Left lung (tissue), 10 donors: ENCODE measurements around the gene PCNX1. TPM values are rescaled to one million over a fixed set of nuclear protein-coding genes. Genes with fewer than 3 reads are reported as not detected.
"Not testable (repeated sequence)": the region's sequence is repeated elsewhere in the genome, so short reads cannot be mapped to it uniquely, and the experiment has no call there.

Experiments used
- ATAC-seq: fragments of 200-7000 bp; cut with Tn5 transposase; one replicate; pipeline ENCODE4 v1.9.1; 2020; ENCODE audit warnings: moderate library complexity
- DNase-seq, 4 donors: peaks; one replicate each; pipeline ENCODE4 v3.0.0-alpha.2; 2013 to 2020
- H3K27ac ChIP-seq, 2 donors: fragments of 200-600 bp; sonication (generic) in 1 of 2; one replicate each; pipeline versions ENCODE4 v1.5.0 to v1.8.0; 2020 to 2021
- H3K27me3 ChIP-seq, 2 donors: fragments of 200-600 bp; sonication (generic) in 1 of 2; one replicate each; pipeline versions ENCODE4 v1.5.0 to v1.8.0; 2020 to 2021
- H3K36me3 ChIP-seq, 2 donors: fragments of 200-600 bp; sonication (generic) in 1 of 2; one replicate each; pipeline versions ENCODE4 v1.5.0 to v1.8.0; 2020 to 2021
- H3K4me1 ChIP-seq, 2 donors: fragments of 200-600 bp; one replicate each; pipeline ENCODE4 v1.8.0; 2021
- H3K4me3 ChIP-seq, 2 donors: fragments of 200-600 bp; sonication (generic) in 1 of 2; one replicate each; pipeline versions ENCODE4 v1.5.0 to v1.8.0; 2020 to 2021; ENCODE audit warnings: mild to moderate bottlenecking in 1 of 2
- H3K9me3 ChIP-seq, 2 donors: fragments of 200-600 bp; sonication (generic) in 1 of 2; one replicate each; pipeline versions ENCODE4 v1.5.0 to v1.8.0; 2020 to 2021
- CTCF ChIP-seq, 2 donors: fragments of 200-600 bp; sonication (generic) in 1 of 2; IDR thresholded peaks; one replicate each; pipeline versions ENCODE4 v1.5.0 to v1.8.0; 2021; ENCODE audit warnings: antibody characterized with exemption in 2 of 2
- intact Hi-C, 2 donors: fragments of 100-400 bp; cut with DNase I; formaldehyde crosslinking; loops; one replicate each; pipeline versions ENCODE4 v1.11.2 to v1.14.2; 2022
- polyA plus RNA-seq, 6 donors: library from polyadenylated mRNA; unstranded; fragments of 120-200 nt; gene quantifications; one replicate each; pipeline ENCODE4 v1.2.1, GENCODE V29; 2013; ENCODE audit not compliant: insufficient read length in 6 of 6
- total RNA-seq, 2 donors: library from RNA; stranded (reverse); fragmentation: NEBNext Ultra II Directional; extraction: Animal tissue kit (Norgen Biotek cat#: 25700); gene quantifications; one replicate each; pipeline ENCODE4 v1.2.1, GENCODE V29; 2021
- donor health status: DM: no; HTN: yes; CAD: no.
- donor health status: DM: no; HTN: no; CAD: no.

Gene PCNX1
- total and polyA plus RNA-seq, 8 donors: 36.9 to 65.8 (median 49.6) TPM

- ATAC-seq (no peak), DNase-seq (no peak)
- H3K27me3 ChIP-seq: no peaks in the 10 kb centered on the region
- peaks cover 0 to 5% of the 10 kb centered on the region in 2 donors for H3K4me1 ChIP-seq
- H3K36me3 ChIP-seq: peaks cover 0 to 15% of the 10 kb centered on the region in 2 donors
- intact Hi-C loops: no loop called here
- H3K27ac ChIP-seq: no peak overlapping the region
- peaks cover 0 to 15% of the 10 kb centered on the region in 2 donors for H3K9me3 ChIP-seq
- no peak overlapping the region for H3K4me3 ChIP-seq
- TF ChIP-seq CTCF (IDR thresholded peaks at IDR 0.05): no peak
Observed at GRCh38 chr14:70942342-70942706, 35.1 kb downstream of the PCNX1 start.

- H3K27me3 ChIP-seq, intact Hi-C loops, H3K27ac ChIP-seq, H3K4me3 ChIP-seq, DNase-seq, H3K4me1 ChIP-seq, ATAC-seq: not testable (repeated sequence)
- Histone ChIP-seq H3K9me3 (peaks cover 0 to 19% of the 10 kb centered on the region in 2 donors), H3K36me3 (peaks cover 0 to 19% of the 10 kb centered on the region in 2 donors)
Observed at GRCh38 chr14:70942721-70943120, 35.5 kb downstream of the PCNX1 start.

GRCh38 chr14:70943838-70944237 lies 36.6 kb downstream of the PCNX1 start:
- H3K4me1 ChIP-seq: peaks cover 0 to 5% of the 10 kb centered on the region in 2 donors
- peaks cover 0 to 30% of the 10 kb centered on the region in 2 donors for H3K36me3 ChIP-seq
- H3K4me3 ChIP-seq: no peak overlapping the region
- ATAC-seq: no peak
- peaks cover 0 to 24% of the 10 kb centered on the region in 2 donors for H3K9me3 ChIP-seq
- no peak for TF ChIP-seq CTCF (IDR thresholded peaks at IDR 0.05)
- intact Hi-C loops: no loop called here
- no peak for DNase-seq
- no peak overlapping the region for H3K27ac ChIP-seq
- no peaks in the 10 kb centered on the region for H3K27me3 ChIP-seq

- TF ChIP-seq CTCF (IDR thresholded peaks at IDR 0.05): no peak
- DNase-seq (no peak), ATAC-seq (no peak)
- intact Hi-C loops: no loop called here
- peaks cover 0 to 24% of the 10 kb centered on the region in 2 donors for H3K9me3 ChIP-seq
- H3K27me3 ChIP-seq: no peaks in the 10 kb centered on the region
- H3K4me1 ChIP-seq: no peaks in the 10 kb centered on the region
- no peak overlapping the region for H3K4me3 ChIP-seq
- H3K36me3 ChIP-seq: peaks cover 0 to 51% of the 10 kb centered on the region in 2 donors
- H3K27ac ChIP-seq: no peak overlapping the region
Observed at GRCh38 chr14:70947739-70948138, 40.5 kb downstream of the PCNX1 start.

GRCh38 chr14:70952485-70952884 lies 45.2 kb downstream of the PCNX1 start:
- Histone ChIP-seq H3K4me3 (no peak overlapping the region), H3K9me3 (peaks cover 0 to 7% of the 10 kb centered on the region in 2 donors), H3K36me3 (peaks cover 0 to 35% of the 10 kb centered on the region in 2 donors), H3K4me1 (peaks cover 0 to 7% of the 10 kb centered on the region in 2 donors), H3K27ac (no peak overlapping the region), H3K27me3 (no peaks in the 10 kb centered on the region)
- intact Hi-C loops: no loop called here
- no peak for ATAC-seq
- TF ChIP-seq CTCF (IDR thresholded peaks at IDR 0.05): no peak
- DNase-seq: no peak

GRCh38 chr14:70954068-70954467 lies 46.8 kb downstream of the PCNX1 start:
- ATAC-seq (no peak), DNase-seq (no peak)
- Histone ChIP-seq H3K9me3 (no peaks in the 10 kb centered on the region), H3K36me3 (peaks cover 0 to 19% of the 10 kb centered on the region in 2 donors), H3K4me3 (no peak overlapping the region), H3K4me1 (peaks cover 0 to 7% of the 10 kb centered on the region in 2 donors), H3K27me3 (no peaks in the 10 kb centered on the region), H3K27ac (no peak overlapping the region)
- intact Hi-C loops: no loop called here
- TF ChIP-seq CTCF (IDR thresholded peaks at IDR 0.05): no peak
